Mesodermal cell (in vitro differentiated cells): ENCODE measurements around the gene AADAT. TPM values are rescaled to one million over a fixed set of nuclear protein-coding genes. Genes with fewer than 3 reads are reported as not detected.
A peak's percentile ranks its signal among the peaks of the same experiment; 100 is the strongest.
"Not testable (repeated sequence)": the region's sequence is repeated elsewhere in the genome, so short reads cannot be mapped to it uniquely, and the experiment has no call there.

Source experiments
- H3K27ac ChIP-seq: 2 replicates; pipeline ENCODE4 v1.7.0; 2013; ENCODE audit warnings: mild to moderate bottlenecking, low read depth, low read length, moderate library complexity; ENCODE audit not compliant: severe bottlenecking
- H3K36me3 ChIP-seq: 2 replicates; pipeline ENCODE4 v1.7.1; 2013; ENCODE audit warnings: mild to moderate bottlenecking, low read length, moderate library complexity; ENCODE audit not compliant: control insufficient read depth, insufficient read depth
- H3K4me1 ChIP-seq: one replicate; pipeline ENCODE4 v1.7.1; 2013; ENCODE audit warnings: mild to moderate bottlenecking, low read length; ENCODE audit not compliant: insufficient read depth, control insufficient read depth, poor library complexity, severe bottlenecking
- H3K4me3 ChIP-seq: 2 replicates; pipeline ENCODE4 v1.7.0; 2013; ENCODE audit warnings: low read length, control low read depth, mild to moderate bottlenecking; ENCODE audit not compliant: insufficient read depth, poor library complexity, severe bottlenecking; ENCODE audit errors: extremely low read depth
- H3K9me3 ChIP-seq: 2 replicates; pipeline ENCODE4 v1.7.1; 2013; ENCODE audit warnings: mild to moderate bottlenecking, low read length, moderate library complexity; ENCODE audit not compliant: control insufficient read depth
- WGBS, 2 experiments: methylation state at CpG; one replicate each; pipeline ENCODE4 v1.1.5; 2013; ENCODE audit warnings: missing lambda C conversion rate in 2 of 2; ENCODE audit not compliant: insufficient coverage in 2 of 2; 5-methylcytosine and 5-hydroxymethylcytosine counted together
- polyA plus RNA-seq, 2 experiments: library from polyadenylated mRNA; stranded (reverse); fragments of 50-300 nt; gene quantifications; one replicate each; pipeline ENCODE4 v1.2.3, GENCODE V29; 2013

The AADAT gene
- polyA plus RNA-seq (2013, experiment 1 of 2): 12.7 TPM
- polyA plus RNA-seq (2013, experiment 2 of 2): 11.9 TPM

GRCh38 chr4:170089668-170090351, at the start of gene AADAT:
AADAT (minus strand) TSS chr4:170089956; CDS start chr4:170089690, 266 bp downstream.
- peaks cover 6% of the 10 kb centered on the region for H3K4me1 ChIP-seq
- peak within 1 kb of the TSS; percentile 70 for H3K4me3 ChIP-seq
- no peaks in the 10 kb centered on the region for H3K9me3 ChIP-seq
- WGBS, 2 experiments: 0% methylated on average over 49 to 76 of the region's 80 CpGs
- peak within 1 kb of the TSS; percentile 81 for H3K27ac ChIP-seq
- H3K36me3 ChIP-seq: peaks cover 23% of the 10 kb centered on the region

DNA sequence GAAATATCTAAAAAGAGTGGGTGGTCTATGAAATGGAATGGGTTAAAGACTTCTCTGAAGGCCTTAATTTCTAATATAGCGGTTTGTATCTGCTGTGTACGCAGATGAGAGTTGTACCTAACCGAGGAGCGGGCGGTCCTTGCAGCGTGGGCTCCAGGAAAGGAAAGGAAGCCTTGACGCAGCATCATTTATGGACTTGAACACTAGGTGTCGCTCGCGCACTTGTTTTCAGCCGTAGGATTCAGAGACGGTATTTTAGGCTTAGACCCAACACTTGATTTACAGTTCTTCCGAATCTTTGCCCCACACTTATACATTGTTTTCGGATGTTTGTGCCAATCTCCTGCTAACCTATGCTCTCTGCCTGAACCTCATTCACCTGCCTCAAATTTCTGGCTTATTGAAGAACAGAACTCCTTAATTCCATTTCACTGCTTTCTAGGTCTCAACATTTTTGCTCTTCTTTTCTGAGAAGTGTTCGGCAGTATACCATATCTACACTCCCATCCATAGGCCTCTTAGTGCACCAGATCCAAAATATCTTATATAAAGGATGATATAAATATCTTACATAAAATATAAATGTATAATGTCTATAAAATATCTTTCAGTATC, 48.9 kb upstream of the AADAT start:
- WGBS, 2 experiments: 6 to 13% methylated on average over 14 of the region's 15 CpGs
- H3K36me3 ChIP-seq: no peaks in the 10 kb centered on the region

GRCh38 chr4:170137927-170138326, 48.2 kb upstream of the AADAT start:
- Histone ChIP-seq H3K27ac (no peak overlapping the region), H3K4me3 (no peak overlapping the region), H3K9me3 (peaks cover 10% of the 10 kb centered on the region), H3K4me1 (no peaks in the 10 kb centered on the region), H3K36me3 (no peaks in the 10 kb centered on the region)
- no CpG with 5 or more reads among the region's 3 CpGs for WGBS, 2 experiments

More for the DNA sequence above, 48.9 kb upstream of the AADAT start:
- Histone ChIP-seq H3K27ac (no peak overlapping the region), H3K9me3 (peaks cover 4% of the 10 kb centered on the region), H3K4me1 (no peaks in the 10 kb centered on the region), H3K4me3 (no peak overlapping the region)

DNA sequence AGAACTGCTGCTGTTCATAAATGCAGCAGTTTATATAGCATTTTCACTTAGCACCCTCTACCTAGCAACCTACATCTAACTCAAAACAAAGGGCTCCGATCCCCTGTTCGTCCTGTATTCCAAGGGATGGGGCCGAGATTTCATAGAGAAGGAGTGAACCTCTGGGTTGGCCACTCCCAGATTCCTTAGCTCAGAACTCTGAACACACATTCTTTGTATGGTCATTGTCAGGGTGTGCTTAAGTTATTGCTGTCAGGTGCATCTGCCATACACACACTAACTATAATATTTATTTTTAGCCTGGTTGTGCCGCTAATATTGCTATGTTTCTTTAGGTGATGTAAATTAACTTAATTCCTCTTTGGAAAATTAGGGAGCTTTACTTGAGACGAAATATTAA, 47.7 kb upstream of the AADAT start:
- no peak overlapping the region for H3K4me3 ChIP-seq
- H3K9me3 ChIP-seq: peaks cover 14% of the 10 kb centered on the region
- H3K4me1 ChIP-seq: no peaks in the 10 kb centered on the region
- no peak overlapping the region for H3K27ac ChIP-seq
- H3K36me3 ChIP-seq: no peaks in the 10 kb centered on the region
- 60% methylated on average over 3 of the region's 5 CpGs; no CpG with 5 or more reads in 1 of the 2 experiments for WGBS, 2 experiments

GRCh38 chr4:170134821-170135220, 45.1 kb upstream of the AADAT start:
- Histone ChIP-seq H3K4me1 (no peaks in the 10 kb centered on the region), H3K9me3 (peaks cover 17% of the 10 kb centered on the region), H3K36me3 (no peaks in the 10 kb centered on the region), H3K27ac (no peak overlapping the region), H3K4me3 (no peak overlapping the region)
- WGBS, 2 experiments: 90 to 95% methylated on average over 2 of the region's 2 CpGs

DNA sequence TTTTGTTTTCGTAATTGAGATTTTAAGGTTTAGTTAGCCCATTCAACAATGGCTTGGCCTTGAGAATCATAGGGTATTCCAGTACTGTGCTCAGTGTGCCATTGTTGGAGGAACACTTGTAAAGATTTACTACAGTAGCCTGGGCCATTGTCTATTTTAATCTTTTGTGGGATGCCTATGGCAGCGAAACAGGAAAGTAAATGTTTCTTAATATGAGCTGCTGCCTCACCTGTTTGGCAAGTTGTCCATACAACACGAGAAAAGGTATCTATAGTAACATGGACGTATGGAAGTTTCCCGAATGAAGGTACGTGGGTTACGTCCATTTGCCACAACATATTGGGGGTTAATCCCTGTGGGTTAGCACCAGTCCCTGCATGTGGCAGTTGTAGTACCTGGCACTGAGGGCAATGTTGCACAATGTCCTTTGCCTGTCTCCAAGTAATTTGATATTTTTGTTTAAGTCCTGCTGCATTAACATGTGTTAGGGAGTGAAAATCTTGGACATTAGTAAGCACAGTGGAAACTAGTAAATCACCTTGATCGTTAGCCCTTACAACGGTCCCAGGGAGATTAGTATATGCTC, 38.6 kb upstream of the AADAT start:
- Histone ChIP-seq H3K4me3 (no peak overlapping the region), H3K36me3 (no peaks in the 10 kb centered on the region), H3K27ac (no peak overlapping the region), H3K4me1 (no peaks in the 10 kb centered on the region), H3K9me3 (peaks cover 11% of the 10 kb centered on the region)
- 86 to 92% methylated on average over 9 of the region's 9 CpGs for WGBS, 2 experiments

GRCh38 chr4:170127758-170128157, 38.0 kb upstream of the AADAT start:
- H3K4me3 ChIP-seq: no peak overlapping the region
- no peaks in the 10 kb centered on the region for H3K4me1 ChIP-seq
- no peaks in the 10 kb centered on the region for H3K36me3 ChIP-seq
- H3K9me3 ChIP-seq: peaks cover 6% of the 10 kb centered on the region
- no peak overlapping the region for H3K27ac ChIP-seq
- 90 to 96% methylated on average over 4 to 7 of the region's 10 CpGs for WGBS, 2 experiments

- Histone ChIP-seq H3K4me3 (no peak overlapping the region), H3K36me3 (no peaks in the 10 kb centered on the region), H3K4me1 (no peaks in the 10 kb centered on the region), H3K9me3 (no peaks in the 10 kb centered on the region), H3K27ac (no peak overlapping the region)
Measured at GRCh38 chr4:170124406-170124805, 34.6 kb upstream of the AADAT start.

- H3K27ac ChIP-seq: no peak overlapping the region
- no peaks in the 10 kb centered on the region for H3K4me1 ChIP-seq
- H3K36me3 ChIP-seq: no peaks in the 10 kb centered on the region
- no peak overlapping the region for H3K4me3 ChIP-seq
- no peaks in the 10 kb centered on the region for H3K9me3 ChIP-seq
Measured at GRCh38 chr4:170122252-170122651, 32.5 kb upstream of the AADAT start.

- Histone ChIP-seq H3K9me3 (no peaks in the 10 kb centered on the region), H3K4me1 (no peaks in the 10 kb centered on the region), H3K36me3 (no peaks in the 10 kb centered on the region), H3K27ac (no peak overlapping the region), H3K4me3 (no peak overlapping the region)
- WGBS, 2 experiments: 100% methylated on average over 2 to 3 of the region's 4 CpGs
Measured at GRCh38 chr4:170114636-170115035, 24.9 kb upstream of the AADAT start.

DNA sequence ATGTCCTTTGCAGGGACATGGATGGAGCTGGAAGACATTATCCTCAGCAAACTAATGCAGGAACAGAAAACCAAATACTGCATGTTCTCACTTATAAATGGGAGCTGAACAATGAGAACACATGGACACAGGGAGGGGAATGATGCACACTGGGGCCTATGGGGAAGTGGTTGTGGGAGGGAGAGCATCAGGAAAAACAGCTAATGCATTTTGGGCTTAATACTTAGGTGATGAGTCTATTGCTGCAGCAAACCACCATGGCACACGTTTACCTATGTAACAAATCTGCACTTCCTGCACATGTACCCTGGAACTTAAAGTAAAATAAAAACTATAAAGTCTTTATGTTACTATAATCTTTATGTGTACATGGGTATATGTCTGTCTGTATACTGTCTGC, 24.4 kb upstream of the AADAT start:
- H3K27ac ChIP-seq, H3K4me1 ChIP-seq, H3K36me3 ChIP-seq, H3K9me3 ChIP-seq, H3K4me3 ChIP-seq: not testable (repeated sequence)
- no CpG with 5 or more reads among the region's 1 CpG for WGBS, 2 experiments
